AG09309 (cell line): ENCODE measurements around the gene PRELID3B.
"Not testable (repeated sequence)": the region's sequence is repeated elsewhere in the genome, so short reads cannot be mapped to it uniquely, and the experiment has no call there.

Experiments
- DNase-seq: peaks from one replicate; pipeline ENCODE4 v3.0.0-alpha.2; 2010; ENCODE audit warnings: low read depth
- H3K4me3 ChIP-seq: 2 replicates; pipeline ENCODE4 v1.5.1; 2011; ENCODE audit warnings: mild to moderate bottlenecking, low read depth, low read length, moderate library complexity; ENCODE audit not compliant: control insufficient read depth
- TF ChIP-seq, protein P1 (sequence below): IDR thresholded peaks from 2 replicates; pipeline ENCODE4 v1.5.1; 2011; ENCODE audit warnings: mild to moderate bottlenecking, low read depth, low read length, inconsistent platforms; ENCODE audit not compliant: insufficient read depth, control insufficient read depth; ENCODE audit errors: missing control alignments

Gene PRELID3B

DNA sequence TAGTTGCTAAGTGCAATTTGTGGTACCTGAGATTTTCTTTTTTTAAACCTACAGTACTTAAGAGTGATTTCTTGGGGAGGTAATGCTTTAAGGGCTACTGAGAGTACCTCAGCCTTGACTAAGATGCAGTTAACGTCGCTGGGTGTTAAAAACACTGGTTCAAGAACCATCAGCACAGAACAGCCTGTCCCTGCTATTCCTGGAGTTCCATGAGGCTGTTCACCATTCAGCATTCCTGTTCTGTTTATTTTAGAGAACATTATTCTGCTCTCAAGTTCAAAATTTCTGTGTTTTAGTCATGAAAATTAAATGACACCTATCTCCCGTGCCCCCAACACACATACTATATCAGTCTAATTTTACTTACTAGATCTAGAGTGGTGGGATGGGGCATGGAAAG, 1.7 kb upstream of the PRELID3B start:
- no peak overlapping the region for H3K4me3 ChIP-seq
- TF ChIP-seq, protein P1, sequence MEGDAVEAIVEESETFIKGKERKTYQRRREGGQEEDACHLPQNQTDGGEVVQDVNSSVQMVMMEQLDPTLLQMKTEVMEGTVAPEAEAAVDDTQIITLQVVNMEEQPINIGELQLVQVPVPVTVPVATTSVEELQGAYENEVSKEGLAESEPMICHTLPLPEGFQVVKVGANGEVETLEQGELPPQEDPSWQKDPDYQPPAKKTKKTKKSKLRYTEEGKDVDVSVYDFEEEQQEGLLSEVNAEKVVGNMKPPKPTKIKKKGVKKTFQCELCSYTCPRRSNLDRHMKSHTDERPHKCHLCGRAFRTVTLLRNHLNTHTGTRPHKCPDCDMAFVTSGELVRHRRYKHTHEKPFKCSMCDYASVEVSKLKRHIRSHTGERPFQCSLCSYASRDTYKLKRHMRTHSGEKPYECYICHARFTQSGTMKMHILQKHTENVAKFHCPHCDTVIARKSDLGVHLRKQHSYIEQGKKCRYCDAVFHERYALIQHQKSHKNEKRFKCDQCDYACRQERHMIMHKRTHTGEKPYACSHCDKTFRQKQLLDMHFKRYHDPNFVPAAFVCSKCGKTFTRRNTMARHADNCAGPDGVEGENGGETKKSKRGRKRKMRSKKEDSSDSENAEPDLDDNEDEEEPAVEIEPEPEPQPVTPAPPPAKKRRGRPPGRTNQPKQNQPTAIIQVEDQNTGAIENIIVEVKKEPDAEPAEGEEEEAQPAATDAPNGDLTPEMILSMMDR = no peak
- no peak for DNase-seq

DNA sequence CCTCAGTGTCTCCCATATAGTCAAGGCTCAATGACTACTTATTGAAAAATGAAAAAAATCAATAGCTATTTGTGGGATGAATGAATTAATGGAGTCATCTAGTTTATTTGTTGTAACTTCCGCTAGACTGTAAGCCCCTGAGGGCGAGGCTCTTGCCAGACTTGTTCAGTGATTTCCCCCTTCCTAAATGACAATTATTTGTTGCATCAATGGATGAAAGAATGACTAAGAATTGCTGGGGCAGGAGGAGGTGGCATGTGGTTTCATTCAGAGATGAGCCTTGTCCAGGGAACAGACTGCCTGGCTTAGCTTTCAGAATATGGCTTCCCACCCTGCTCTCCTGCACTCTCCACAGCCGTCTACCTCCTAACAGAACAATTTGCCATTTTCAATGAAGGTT, 1.1 kb upstream of the PRELID3B start:
- DNase-seq = no peak
- TF ChIP-seq, protein P1 = no peak
- no peak overlapping the region for H3K4me3 ChIP-seq

DNA sequence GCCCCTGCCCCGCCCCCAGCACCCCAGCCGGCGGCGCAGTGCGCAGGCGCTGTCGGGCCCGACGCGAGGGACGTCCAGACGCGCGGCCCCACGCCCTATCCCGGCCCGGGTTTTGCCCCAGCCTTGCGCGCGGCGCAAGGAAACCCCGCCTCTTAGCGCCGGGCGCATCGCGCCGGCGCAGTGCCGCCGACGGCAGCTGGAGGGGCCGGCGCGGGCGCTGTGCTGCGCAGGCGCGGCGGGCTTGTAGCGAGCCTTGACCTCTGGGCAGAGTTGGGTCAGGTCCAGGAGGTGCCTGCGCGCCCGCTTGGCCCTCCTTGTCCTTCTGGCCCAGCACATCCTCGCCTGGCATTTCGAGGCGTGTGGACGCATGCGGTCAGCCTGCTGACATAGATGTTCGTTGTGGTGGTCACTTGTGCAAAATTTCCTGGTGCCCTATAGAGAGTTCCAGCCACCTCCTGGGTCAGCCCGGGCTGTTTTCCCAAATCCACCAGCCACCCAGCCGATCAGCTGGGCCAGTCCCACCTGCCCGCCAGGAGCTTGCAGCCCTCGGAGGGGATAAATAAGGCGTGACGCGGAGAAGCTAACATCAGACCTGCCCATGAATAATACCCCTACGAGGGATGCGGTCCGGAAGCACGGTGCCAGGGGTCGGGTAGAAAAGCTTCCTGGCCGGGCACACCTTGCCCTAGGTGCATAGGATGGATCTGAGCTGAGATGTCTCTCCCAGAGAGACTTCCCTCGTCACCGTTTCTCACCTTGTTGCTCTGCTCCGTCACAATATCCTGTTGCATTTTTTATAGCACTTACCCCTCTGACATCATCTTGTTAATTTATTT, 428 bp upstream of the PRELID3B start:
- peak overlapping the region; percentile 90 for H3K4me3 ChIP-seq
- DNase-seq = no peak
- TF ChIP-seq, protein P1 = no peak

DNA sequence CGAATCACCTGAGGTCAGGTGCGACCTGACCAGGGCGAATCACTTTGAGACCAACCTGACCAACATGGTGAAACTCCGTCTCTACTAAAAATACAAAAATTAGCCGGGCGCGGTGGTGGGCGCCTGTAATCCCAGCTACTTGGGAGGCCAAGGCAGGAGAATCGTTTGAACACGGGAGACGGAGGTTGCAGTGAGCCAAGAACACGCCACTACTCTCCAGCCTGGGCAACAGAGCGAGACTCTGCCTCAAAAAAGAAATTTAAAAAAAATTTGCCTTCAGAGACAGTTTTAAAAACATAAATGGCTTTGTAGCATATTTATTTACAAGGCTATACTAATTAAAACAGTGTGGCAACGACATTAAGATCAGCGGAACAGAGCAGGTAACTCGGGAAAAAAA, 1.1 kb downstream of the PRELID3B start:
- DNase-seq = not testable (repeated sequence)
- peak overlapping the region; percentile 90 for H3K4me3 ChIP-seq

DNA sequence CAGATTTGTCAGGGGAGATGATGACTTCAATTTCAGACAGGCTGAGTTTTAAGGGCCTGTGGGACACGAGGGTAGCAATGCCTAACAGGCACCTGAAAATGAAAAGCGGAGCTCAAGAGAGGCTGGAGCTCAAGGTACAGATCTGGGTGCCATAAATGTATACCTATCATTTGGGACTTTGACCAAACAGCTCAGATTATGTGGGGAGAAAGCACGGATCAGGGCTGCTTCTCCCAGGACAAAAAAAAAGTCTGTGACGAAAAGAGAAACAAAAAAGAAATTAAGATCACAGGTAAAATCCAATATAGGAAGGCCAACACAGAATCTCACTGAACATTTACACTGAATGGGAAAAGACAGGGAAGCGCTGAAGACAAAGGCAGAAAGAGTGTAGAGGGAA, 1.9 kb downstream of the PRELID3B start:
- TF ChIP-seq, protein P1 = no peak
- no peak overlapping the region for H3K4me3 ChIP-seq

DNA sequence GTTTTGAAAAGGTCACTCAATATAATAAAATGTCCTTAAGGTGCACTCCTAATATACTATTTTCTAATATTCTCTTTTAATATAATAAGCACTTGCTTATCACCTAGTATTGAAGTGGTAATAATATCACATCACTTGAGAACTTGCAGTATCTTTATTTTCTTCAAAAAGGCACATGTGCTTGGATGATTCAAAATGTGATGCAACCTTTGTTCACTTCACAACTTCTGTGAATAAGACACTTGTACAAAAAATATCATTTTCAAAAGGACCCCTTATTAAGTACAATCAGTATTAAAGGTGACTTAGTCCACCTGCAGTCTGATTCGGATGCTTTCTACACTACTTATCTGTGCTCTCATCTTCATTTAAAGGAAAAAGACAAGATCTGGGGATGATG, 3.4 kb downstream of the PRELID3B start:
- TF ChIP-seq, protein P1 = no peak
- DNase-seq = no peak
- H3K4me3 ChIP-seq = no peak overlapping the region

More for the DNA sequence above, 1.9 kb downstream of the PRELID3B start:
- DNase-seq = no peak

DNA sequence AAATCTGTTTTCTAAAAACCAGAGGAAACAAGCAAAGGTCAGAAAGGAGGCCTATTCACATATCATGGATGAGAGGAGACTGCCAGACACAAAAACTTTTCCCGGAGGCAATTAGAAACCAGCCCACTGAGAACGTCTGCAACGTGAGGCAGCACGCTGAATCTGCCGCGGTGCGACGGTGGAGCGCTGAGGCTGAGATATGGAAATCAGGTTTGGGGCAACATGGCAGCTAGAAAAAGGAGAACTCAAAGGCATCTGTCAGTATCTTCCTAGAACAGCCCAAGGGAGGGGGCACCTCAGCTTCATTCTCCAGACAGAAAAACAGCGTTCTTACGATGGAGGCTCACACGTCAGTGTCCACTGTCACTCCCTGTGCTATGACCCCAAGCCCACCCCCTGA, 5.2 kb downstream of the PRELID3B start:
- DNase-seq = no peak
- H3K4me3 ChIP-seq = no peak overlapping the region
- TF ChIP-seq, protein P1 = no peak
